Stimulated activated memory B cell treated with anti-CD40 and anti-IgM and Interleukin-4, amounts not matched to agents 10 μg/mL and 1 μg/mL and 100 μg/mL, for 72 hours (primary cell): ENCODE measurements around the gene TESPA1.
"Not testable (repeated sequence)": the region's sequence is repeated elsewhere in the genome, so short reads cannot be mapped to it uniquely, and the experiment has no call there.

Source experiments
- ATAC-seq: fragments of 150-1000 bp; cut with Tn5 transposase; 2 replicates; pipeline ENCODE4 v1.10.0; 2021
- H3K27ac Mint-ChIP-seq: one replicate; pipeline ENCODE4 v1.8.0; 2022; ENCODE audit warnings: mild to moderate bottlenecking, mixed read lengths
- H3K27me3 Mint-ChIP-seq: one replicate; pipeline ENCODE4 v1.8.0; 2022; ENCODE audit warnings: mixed read lengths
- H3K36me3 Mint-ChIP-seq: one replicate; pipeline ENCODE4 v1.8.0; 2022; ENCODE audit warnings: mixed read lengths
- H3K4me1 Mint-ChIP-seq: one replicate; pipeline ENCODE4 v1.8.0; 2022; ENCODE audit warnings: mixed read lengths
- H3K4me3 Mint-ChIP-seq: one replicate; pipeline ENCODE4 v1.8.0; 2022; ENCODE audit warnings: mild to moderate bottlenecking, moderate library complexity, mixed read lengths
- H3K9me3 Mint-ChIP-seq: one replicate; pipeline ENCODE4 v1.8.0; 2022; ENCODE audit warnings: mixed read lengths

Gene TESPA1

DNA sequence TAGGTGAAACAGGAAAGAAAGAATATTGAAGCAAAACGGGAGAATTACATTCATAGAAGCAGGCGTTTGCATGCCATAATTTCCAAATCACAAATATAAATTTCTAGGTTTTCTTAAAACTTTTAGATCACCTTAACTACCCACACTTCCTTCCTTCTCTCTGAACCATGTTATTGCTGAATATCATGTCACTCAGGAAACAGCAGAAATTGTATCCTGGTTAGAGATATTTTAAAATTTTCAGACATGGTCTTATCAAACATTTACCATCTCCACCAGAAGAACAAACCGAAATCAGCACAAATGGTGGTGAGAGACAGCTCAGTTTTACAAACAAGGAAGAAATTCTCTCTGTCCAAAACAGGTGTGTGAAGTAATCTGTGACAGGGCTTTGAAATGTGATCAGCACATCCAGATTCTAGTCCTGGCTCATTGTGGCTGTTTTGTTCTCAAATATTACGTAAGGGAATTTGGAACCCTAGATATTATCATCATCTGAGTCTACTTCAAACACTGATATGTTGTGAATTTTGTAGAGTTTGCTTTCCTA lies 16.3 kb downstream of the TESPA1 start:
- Mint-ChIP-seq H3K27ac (no peak overlapping the region), H3K27me3 (no peaks in the 10 kb centered on the region), H3K36me3 (peaks cover 71% of the 10 kb centered on the region), H3K9me3 (no peaks in the 10 kb centered on the region), H3K4me3 (no peak overlapping the region), H3K4me1 (no peaks in the 10 kb centered on the region)
- no peak for ATAC-seq

DNA sequence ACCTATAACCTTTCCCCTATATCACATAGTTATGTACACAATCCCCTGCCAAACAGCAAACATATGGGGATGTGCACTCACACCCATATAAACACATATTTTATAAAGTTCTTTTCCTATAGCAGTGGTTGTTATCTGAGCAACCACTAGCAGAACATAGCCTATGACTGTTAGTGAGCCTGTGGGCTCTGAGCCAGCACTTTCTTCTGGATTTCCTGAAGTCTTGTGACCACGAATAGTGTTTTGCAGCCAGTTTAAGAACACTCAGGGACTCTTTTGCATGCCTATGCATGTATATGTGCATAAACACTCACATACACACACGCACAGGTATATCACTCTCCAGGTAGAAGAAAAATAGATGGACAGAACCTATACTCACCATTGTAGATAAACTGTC lies 17.1 kb downstream of the TESPA1 start:
- no peak for ATAC-seq
- Mint-ChIP-seq H3K36me3 (peaks cover 71% of the 10 kb centered on the region), H3K27me3 (no peaks in the 10 kb centered on the region), H3K4me1 (no peaks in the 10 kb centered on the region), H3K4me3 (no peak overlapping the region), H3K9me3 (no peaks in the 10 kb centered on the region), H3K27ac (no peak overlapping the region)

DNA sequence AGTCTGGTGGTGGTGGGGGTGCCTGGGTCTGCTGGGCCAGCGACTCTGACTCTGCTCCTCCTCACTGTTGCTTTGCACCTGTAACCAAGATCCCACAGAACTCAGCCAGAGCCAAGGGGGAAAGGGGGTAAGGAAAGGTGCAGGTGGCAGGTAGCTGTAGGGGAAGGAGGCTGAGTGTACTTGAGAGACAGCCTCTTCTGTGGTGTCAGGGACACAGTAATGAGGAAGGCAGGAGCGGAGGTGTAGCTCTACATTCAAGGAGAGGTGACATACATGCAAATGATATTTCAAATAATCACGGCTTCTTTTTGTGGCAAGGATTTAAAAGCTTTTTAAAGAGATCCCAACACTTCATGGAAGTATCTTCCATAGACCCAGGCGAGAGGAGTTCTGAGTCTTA lies 23.4 kb downstream of the TESPA1 start:
- Mint-ChIP-seq H3K27ac (peak overlapping the region; percentile 22), H3K4me3 (no peak overlapping the region), H3K4me1 (peaks cover 36% of the 10 kb centered on the region), H3K36me3 (peaks cover 86% of the 10 kb centered on the region), H3K9me3 (no peaks in the 10 kb centered on the region), H3K27me3 (no peaks in the 10 kb centered on the region)
- no peak for ATAC-seq

DNA sequence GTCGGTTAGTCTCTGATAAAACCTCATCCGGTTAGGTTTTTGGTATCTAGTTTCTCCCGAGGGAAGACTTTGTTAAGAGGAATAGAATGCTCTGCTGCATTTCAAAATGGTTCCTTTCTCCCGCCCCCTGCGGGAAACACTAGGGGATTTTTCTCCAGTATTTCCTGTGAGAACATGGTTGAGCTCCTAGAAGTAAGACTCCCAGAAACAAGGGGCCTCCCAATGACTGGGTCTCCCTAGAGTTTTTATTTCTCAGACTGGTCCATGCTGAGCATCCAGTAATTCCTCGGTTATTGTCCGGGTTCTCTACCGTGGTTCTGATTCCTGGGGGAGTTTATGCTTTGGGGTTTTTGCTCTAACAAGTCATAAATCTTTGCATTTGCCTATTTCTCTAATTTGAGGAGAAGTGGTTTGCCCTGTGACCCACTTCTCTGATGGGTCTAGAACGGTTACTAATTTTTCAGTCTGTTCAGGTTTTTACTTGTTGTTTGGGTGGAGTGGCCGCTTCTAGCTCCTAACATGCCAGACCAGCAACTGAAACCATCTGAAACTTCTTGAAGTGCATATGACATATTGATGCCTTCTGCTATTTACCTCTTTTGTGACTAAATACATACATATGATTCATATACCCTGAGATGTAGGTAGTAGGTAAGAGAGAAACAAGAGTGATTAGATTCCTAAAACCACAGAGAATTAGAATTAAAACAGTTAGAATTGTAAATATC lies 25.1 kb downstream of the TESPA1 start:
- peak overlapping the region; percentile 80 for H3K27ac Mint-ChIP-seq
- H3K4me1 Mint-ChIP-seq: peaks cover 49% of the 10 kb centered on the region
- peaks cover 86% of the 10 kb centered on the region for H3K36me3 Mint-ChIP-seq
- peak; percentile 82 for ATAC-seq
- H3K27me3 Mint-ChIP-seq: no peaks in the 10 kb centered on the region
- peak overlapping the region; percentile 63 for H3K4me3 Mint-ChIP-seq
- H3K9me3 Mint-ChIP-seq: no peaks in the 10 kb centered on the region

DNA sequence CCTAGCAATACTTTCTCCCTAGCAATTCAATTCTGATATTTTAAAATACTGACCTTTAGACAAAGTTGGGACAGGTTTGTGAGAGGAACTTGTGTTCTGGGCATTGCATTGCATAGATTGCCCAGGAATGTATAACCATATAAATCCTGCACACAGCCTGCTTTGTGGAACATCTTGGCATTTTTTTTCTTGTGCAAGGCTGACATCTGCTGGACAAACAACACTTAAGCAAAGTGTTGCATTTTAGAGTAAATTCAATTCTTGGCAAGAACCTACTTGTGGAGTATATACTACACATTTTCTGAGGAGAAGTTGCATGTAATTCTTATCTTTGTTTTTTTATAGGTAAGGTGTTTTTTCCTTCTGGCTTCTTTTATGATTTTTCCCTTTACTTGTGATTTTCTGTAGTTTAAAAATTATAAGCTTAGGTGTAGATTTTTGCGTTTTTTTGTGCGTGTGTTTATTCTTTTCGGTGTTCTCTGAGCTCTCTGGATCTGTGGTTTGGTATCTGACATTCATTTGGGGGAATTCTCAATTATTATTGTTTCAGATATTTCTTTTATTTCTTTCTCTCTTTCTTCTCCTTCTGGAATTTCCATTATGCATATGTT lies 26.4 kb downstream of the TESPA1 start:
- H3K27ac Mint-ChIP-seq: peak overlapping the region; percentile 80
- no peaks in the 10 kb centered on the region for H3K27me3 Mint-ChIP-seq
- peaks cover 49% of the 10 kb centered on the region for H3K4me1 Mint-ChIP-seq
- H3K9me3 Mint-ChIP-seq: no peaks in the 10 kb centered on the region
- H3K4me3 Mint-ChIP-seq: no peak overlapping the region
- H3K36me3 Mint-ChIP-seq: peaks cover 87% of the 10 kb centered on the region
- ATAC-seq: no peak

DNA sequence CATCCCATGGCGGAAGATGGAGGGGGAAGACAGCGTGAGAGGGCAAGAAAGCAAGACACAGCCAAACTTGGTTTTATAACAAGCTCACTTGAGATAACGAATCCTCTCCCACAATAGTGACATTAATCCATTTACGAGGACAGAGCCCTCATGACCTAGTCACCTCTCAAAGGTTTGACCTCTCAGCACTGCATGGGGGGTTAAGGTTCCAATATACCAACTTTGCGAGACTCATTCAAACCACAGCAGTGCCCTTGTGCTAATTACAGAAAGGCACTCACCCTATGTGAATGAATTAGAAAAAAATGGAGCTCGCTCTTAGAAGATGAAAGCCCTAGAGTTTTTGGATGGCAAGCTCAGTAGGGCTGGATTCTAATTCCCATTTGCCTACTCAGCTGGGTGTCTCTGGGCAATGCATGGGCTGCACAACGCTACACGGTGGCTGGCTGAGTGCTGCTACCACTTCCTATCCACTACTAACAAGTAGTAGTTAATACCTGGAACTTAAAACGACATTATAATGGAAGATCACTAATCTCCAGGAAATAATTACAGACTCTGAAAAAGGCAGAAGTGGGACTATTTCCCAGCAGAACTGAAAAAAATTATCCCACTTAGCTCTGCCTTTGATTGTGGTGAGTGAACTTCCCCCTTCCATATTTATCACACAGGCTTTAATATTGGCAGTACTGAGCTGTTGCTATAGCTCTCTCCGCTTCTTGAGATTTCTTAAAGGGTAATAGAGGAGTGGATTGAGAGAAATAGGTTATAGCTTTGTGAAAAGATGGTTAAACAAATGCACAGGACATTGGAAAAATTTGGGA lies 27.5 kb downstream of the TESPA1 start:
- H3K27ac Mint-ChIP-seq: peak overlapping the region; percentile 78
- H3K36me3 Mint-ChIP-seq: peaks cover 87% of the 10 kb centered on the region
- peaks cover 3% of the 10 kb centered on the region for H3K9me3 Mint-ChIP-seq
- ATAC-seq: no peak
- peaks cover 49% of the 10 kb centered on the region for H3K4me1 Mint-ChIP-seq
- no peaks in the 10 kb centered on the region for H3K27me3 Mint-ChIP-seq
- H3K4me3 Mint-ChIP-seq: no peak overlapping the region

DNA sequence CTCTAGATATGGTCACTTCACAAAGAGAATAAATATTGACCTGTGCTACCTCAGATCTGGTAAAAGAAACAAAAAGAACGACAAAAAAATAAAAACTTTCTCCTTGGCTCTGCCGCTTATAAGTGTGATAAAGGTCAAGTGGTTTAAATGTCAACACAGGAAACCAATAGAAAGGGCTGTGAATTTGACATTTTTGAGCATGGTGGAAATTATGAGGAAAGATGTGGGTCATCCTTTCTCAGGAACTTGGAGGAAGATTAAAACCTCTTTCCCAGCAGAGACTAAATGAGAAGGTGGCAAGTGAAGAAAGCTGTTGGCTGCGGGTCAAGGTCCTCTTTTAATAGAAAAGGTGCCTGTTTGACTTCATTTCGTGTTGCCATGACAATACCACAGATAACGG lies 28.2 kb downstream of the TESPA1 start:
- Mint-ChIP-seq H3K4me1 (peaks cover 49% of the 10 kb centered on the region), H3K4me3 (peak overlapping the region; percentile 39)

DNA sequence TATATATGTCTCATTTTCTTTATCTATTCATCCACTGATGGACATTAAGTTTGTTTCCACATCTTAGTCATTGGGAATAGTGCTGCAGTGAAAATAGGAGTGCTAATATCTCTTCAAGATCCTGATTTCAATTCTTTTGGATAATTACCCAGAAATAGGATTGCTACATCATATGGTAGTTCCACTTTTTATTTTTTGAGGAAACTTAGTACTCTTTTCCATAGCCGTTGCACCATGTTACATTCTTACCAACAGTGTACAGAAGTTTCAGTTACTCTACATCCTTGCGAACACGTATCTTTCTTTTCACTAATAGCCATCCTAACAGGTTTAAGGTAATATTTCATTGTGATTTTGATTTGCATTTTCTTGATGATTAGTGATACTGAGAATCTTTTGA lies 29.8 kb downstream of the TESPA1 start:
- no peak overlapping the region for H3K27ac Mint-ChIP-seq
- ATAC-seq: no peak
- no peaks in the 10 kb centered on the region for H3K27me3 Mint-ChIP-seq
- H3K4me1 Mint-ChIP-seq: peaks cover 42% of the 10 kb centered on the region
- no peak overlapping the region for H3K4me3 Mint-ChIP-seq
- peaks cover 6% of the 10 kb centered on the region for H3K9me3 Mint-ChIP-seq
- peaks cover 83% of the 10 kb centered on the region for H3K36me3 Mint-ChIP-seq

More for the DNA sequence above, 28.2 kb downstream of the TESPA1 start:
- peaks cover 3% of the 10 kb centered on the region for H3K9me3 Mint-ChIP-seq
- H3K36me3 Mint-ChIP-seq: peaks cover 87% of the 10 kb centered on the region
- H3K27me3 Mint-ChIP-seq: no peaks in the 10 kb centered on the region
- H3K27ac Mint-ChIP-seq: peak overlapping the region; percentile 78
- no peak for ATAC-seq

DNA sequence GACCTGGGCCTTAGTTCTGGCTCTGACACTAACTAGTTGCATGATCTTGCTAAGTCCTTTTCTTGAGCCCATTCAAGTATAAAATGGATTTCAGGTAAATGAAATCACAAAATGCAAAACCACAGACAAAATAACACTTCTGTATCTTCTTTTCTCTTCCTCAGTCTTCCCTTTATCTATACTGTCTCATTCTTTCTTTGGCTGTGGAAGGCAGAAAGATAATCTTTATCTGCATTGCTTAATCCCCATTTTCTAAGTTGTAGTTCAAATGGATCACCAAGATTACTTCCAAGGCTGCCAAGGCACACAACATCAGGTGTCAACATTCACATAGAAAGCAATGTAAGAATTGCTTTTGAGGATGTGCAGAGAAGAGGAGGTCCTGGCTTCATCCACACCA lies 30.3 kb downstream of the TESPA1 start:
- H3K27ac Mint-ChIP-seq: no peak overlapping the region
- peaks cover 79% of the 10 kb centered on the region for H3K36me3 Mint-ChIP-seq
- ATAC-seq: no peak
- H3K4me1 Mint-ChIP-seq: peaks cover 36% of the 10 kb centered on the region
- H3K4me3 Mint-ChIP-seq: no peak overlapping the region
- H3K27me3 Mint-ChIP-seq: no peaks in the 10 kb centered on the region
- peaks cover 6% of the 10 kb centered on the region for H3K9me3 Mint-ChIP-seq

DNA sequence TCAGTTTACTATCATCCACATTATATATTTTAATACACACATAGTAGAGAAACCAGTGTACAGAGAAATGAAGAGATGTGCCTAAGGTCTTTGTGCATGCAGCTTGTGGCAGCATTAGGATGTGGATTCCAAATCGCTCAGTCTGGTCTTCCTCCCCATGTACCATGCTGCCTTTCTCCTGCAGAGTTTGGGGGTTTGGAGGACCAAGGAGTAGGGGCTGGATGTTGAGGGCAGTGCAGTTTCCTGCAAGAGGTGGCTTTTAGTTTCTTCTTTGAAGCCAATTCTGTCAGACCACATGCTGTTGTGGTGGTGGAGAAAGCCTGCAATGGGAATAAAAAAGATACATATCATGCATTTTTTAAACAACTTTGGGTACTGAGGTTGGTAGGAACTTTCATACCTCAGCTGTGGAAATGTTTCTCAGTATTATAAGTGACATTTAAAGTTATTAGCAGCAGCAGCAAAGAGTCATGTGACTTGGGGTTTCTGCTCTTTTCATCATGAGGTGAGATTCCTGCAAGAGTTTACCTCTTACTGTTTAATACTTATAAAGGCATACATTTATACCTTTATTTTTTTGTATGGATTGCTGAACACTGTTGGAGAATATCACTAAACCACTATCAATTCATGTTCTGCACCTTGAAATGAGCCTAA lies 34.4 kb downstream of the TESPA1 start:
- no peak for ATAC-seq
- Mint-ChIP-seq H3K27ac (no peak overlapping the region), H3K4me3 (no peak overlapping the region), H3K9me3 (peaks cover 6% of the 10 kb centered on the region), H3K4me1 (peaks cover 3% of the 10 kb centered on the region), H3K36me3 (peaks cover 69% of the 10 kb centered on the region), H3K27me3 (no peaks in the 10 kb centered on the region)

DNA sequence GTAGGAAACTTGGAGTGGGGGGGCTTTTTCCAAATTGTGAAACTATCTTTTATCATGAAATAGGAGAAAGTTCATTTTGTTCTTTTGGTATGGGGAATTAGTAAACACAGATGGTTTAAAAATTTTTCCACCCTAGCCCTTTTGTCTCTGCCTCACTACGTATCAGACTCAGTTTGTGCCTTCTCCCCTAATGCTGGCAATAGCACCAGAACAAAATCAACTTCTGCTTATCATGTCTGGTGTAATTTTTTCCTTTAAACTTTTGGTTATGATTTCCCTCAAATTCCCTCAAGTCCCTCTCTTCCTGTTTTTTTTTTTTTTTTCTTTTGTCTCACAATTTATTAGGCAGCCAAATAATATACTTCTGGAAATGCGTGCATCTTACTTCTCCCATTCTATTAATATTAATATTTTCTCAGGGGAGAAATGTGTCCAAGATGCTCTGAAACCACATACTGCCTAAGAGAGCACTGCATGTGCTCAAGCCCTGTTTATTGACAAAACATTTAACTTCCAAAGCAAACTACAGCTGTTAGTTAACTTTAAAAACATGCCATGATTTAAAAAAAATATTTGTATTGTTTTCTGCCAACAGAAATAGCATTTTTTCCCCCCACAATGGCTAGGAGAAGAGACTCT lies 35.4 kb downstream of the TESPA1 start:
- no peak overlapping the region for H3K4me3 Mint-ChIP-seq
- H3K27me3 Mint-ChIP-seq: no peaks in the 10 kb centered on the region
- H3K27ac Mint-ChIP-seq: no peak overlapping the region
- no peak for ATAC-seq
- H3K4me1 Mint-ChIP-seq: no peaks in the 10 kb centered on the region
- peaks cover 60% of the 10 kb centered on the region for H3K36me3 Mint-ChIP-seq
- peaks cover 6% of the 10 kb centered on the region for H3K9me3 Mint-ChIP-seq

DNA sequence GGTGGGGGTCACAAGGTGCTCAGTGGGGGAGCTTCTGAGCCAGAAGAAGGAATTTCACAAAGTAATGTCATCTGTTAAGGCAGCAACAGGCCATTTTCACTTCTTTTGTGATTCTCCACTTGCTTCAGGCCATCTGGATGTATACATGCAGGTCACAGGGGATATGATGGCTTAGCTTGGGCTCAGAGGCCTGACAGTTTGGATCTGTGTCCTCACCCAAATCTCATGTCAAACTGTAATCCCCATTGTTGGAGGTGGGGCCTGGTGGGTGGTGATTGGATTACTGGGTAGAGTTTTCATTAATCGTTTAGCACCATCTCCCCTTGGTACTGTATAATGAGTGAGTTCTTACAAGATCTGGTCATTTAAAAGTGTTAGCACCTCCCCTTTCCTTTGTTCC lies 36.4 kb downstream of the TESPA1 start:
- H3K36me3 Mint-ChIP-seq: peaks cover 51% of the 10 kb centered on the region
- no peaks in the 10 kb centered on the region for H3K4me1 Mint-ChIP-seq
- no peak overlapping the region for H3K27ac Mint-ChIP-seq
- ATAC-seq: no peak
- H3K4me3 Mint-ChIP-seq: no peak overlapping the region
- peaks cover 6% of the 10 kb centered on the region for H3K9me3 Mint-ChIP-seq
- no peaks in the 10 kb centered on the region for H3K27me3 Mint-ChIP-seq

DNA sequence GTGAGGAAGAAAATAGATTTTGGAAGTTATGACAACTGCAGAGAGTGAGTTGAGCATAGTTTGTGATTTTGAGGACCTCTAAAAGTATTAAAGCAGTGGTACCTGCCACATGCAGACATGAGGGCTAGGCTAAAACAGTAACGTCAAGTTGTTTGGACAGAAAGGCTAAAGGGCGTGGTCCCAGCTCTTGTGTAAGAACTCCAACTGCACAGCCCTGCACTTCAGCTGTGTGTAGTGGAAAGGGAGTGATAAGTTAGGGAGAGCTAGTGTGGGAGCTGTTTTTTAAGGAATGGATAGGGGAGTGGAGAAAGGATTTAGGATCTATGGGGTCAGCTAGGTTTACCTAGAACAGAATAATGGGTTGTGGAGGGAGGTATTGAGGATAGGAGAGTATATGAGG lies 39.5 kb downstream of the TESPA1 start:
- Mint-ChIP-seq H3K27ac (no peak overlapping the region), H3K4me3 (no peak overlapping the region), H3K9me3 (no peaks in the 10 kb centered on the region), H3K4me1 (no peaks in the 10 kb centered on the region), H3K27me3 (no peaks in the 10 kb centered on the region), H3K36me3 (peaks cover 27% of the 10 kb centered on the region)
- no peak for ATAC-seq

DNA sequence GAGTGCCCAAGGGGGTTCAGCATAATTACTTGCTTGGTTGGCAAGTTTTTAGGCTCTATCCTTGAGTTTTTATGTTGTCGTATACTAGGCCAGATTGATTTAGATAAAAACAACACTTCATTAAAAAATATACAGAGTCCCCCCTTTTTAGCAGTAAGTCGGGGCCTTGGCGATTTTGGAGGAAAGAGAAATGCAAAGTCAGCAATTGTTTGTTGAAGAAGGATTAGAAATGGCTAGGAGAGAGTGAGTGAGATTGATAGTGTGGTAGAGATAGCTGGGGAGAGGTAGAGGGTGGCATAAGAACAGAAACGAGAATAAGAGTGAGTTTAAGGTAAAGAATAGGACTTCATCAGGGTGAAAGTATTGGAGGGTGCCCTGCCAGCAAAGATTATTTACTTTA lies 41.3 kb downstream of the TESPA1 start:
- H3K4me1 Mint-ChIP-seq, H3K27ac Mint-ChIP-seq, H3K4me3 Mint-ChIP-seq, H3K27me3 Mint-ChIP-seq, H3K9me3 Mint-ChIP-seq, ATAC-seq: not testable (repeated sequence)
- H3K36me3 Mint-ChIP-seq: peaks cover 15% of the 10 kb centered on the region

DNA sequence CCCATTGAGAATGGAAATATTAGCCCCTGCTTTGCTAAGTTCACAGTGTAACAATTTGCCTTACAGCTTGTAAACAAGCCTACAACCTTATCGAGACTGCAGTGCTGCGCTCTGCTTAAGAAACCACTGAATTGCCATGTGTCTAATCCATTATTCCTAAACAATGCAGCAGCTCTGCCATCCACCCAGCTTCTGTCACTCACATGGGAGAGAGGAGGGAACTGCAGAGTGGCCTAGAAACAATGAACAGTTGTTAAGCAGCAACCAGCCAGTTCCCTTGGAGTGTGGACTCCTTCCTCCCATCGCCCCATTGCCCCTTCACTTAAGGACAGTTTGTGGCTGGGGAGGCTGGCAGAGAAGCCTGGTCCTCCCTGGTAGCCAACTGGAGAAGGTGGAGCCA lies 42.9 kb downstream of the TESPA1 start:
- H3K27me3 Mint-ChIP-seq: no peaks in the 10 kb centered on the region
- ATAC-seq: no peak
- H3K9me3 Mint-ChIP-seq: no peaks in the 10 kb centered on the region
- H3K4me3 Mint-ChIP-seq: no peak overlapping the region
- H3K4me1 Mint-ChIP-seq: peaks cover 5% of the 10 kb centered on the region
- no peak overlapping the region for H3K27ac Mint-ChIP-seq
- H3K36me3 Mint-ChIP-seq: peaks cover 3% of the 10 kb centered on the region
